Activated T-cell treated with anti-CD3 and anti-CD28 coated beads for 4 hours (primary cell): ENCODE results near the gene ADGRF4.

Experiments
- DNase-seq: peaks from one replicate; pipeline ENCODE4 v3.0.0-alpha.2; 2020

Gene ADGRF4

DNA sequence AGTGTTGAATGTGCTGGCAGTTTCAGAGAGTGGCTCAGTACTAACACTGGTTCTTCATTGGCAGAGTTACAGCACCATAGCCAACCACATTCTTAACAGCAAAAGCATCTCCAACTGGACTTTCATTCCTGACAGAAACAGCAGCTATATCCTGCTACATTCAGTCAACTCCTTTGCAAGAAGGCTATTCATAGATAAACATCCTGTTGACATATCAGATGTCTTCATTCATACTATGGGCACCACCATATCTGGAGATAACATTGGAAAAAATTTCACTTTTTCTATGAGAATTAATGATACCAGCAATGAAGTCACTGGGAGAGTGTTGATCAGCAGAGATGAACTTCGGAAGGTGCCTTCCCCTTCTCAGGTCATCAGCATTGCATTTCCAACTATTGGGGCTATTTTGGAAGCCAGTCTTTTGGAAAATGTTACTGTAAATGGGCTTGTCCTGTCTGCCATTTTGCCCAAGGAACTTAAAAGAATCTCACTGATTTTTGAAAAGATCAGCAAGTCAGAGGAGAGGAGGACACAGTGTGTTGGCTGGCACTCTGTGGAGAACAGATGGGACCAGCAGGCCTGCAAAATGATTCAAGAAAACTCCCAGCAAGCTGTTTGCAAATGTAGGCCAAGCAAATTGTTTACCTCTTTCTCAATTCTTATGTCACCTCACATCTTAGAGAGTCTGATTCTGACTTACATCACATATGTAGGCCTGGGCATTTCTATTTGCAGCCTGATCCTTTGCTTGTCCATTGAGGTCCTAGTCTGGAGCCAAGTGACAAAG is 17.0 kb upstream of the ADGRF4 start:
- DNase-seq: no peak

DNA sequence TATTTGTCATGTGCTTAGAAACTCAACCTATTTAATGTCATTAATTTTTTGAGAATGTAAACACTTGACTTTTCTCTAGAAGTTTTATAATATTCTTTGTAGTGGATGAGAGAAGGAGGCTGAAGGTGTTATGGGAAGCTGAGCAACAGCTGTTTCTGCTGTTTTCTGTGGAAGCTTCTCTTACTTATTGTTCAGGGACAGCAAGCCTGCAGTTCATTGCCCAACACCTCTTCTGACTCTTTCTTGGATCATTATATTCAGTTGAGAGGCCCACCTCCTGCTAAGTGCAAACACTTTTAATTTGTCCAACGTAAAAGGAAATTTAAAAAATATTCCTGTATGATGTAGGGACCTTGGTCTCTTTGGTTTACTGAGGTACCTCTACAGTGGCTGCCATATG is 12.0 kb upstream of the ADGRF4 start:
- DNase-seq: no peak

GRCh38 chr6:47687432-47687831 is 10.9 kb upstream of the ADGRF4 start:
- no peak for DNase-seq

DNA sequence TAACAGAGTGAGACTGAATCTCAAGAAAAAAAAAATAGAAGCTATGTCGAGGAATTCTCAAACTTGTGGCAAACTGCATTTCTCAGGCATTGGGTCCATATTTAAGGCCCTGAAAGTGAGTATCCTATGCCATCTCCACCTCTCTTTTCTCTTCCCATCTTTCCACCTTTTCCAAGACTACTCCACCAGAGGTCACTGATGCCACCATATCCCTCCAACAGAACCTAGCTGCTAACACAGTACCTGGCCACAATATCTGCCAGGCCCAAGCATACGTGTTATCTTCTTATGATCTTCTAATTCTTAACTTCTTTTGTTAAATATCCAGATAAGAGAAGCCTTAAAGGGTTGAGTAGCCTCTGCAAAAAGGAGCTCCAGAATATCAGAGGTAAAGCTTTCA is 8.2 kb upstream of the ADGRF4 start:
- no peak for DNase-seq

GRCh38 chr6:47690791-47691190 is 7.6 kb upstream of the ADGRF4 start:
- DNase-seq: no peak

GRCh38 chr6:47697925-47698324 is 455 bp upstream of the ADGRF4 start:
- no peak for DNase-seq

DNA sequence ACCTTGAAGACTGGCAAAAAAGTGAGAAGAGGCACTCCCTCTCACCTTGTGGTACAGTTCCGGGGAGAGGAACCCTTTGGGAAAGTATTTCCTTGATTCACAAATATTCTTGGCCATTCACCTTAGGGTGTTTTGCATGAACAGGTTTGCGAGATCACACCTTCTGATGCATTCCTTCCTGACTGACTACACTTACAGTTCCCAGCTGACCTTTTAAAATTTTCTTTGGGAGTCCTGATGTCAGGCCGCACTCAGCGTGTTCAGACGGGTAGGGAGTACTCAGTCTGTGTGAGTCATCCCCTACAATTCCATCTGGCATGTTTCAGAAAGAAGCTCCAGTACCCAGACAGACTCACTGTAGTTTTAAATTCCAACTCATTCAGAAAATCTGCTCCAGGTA is 1.7 kb downstream of the ADGRF4 start:
- no peak for DNase-seq

- DNase-seq: no peak
These were observed 2.2 kb downstream of the ADGRF4 start for GRCh38 chr6:47700596-47700995.

DNA sequence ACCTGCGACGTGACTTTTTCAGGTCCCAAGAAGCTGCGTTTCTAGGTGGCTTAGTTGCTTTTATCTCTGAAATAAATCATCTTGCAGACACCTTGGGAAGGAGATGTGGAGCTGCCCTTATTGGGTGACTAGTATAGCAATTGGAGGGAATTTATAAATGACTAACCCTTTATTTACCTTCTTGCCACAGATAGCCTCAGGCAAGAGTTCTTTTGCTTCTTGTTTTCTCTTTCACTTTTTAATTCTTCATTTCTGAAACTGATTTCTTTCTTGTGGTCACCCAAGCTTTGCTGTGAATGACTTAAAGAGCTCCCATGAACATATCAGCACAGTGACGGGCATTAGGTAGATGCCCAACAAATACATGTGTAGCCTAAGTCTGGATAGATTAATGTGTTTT is 3.0 kb downstream of the ADGRF4 start:
- no peak for DNase-seq

- DNase-seq: no peak
These were observed 10.8 kb downstream of the ADGRF4 start for GRCh38 chr6:47709160-47709559.

- DNase-seq: no peak
These were observed 11.9 kb downstream of the ADGRF4 start for GRCh38 chr6:47710295-47710694.

GRCh38 chr6:47713200-47713599 is 14.8 kb downstream of the ADGRF4 start:
- no peak for DNase-seq

DNA sequence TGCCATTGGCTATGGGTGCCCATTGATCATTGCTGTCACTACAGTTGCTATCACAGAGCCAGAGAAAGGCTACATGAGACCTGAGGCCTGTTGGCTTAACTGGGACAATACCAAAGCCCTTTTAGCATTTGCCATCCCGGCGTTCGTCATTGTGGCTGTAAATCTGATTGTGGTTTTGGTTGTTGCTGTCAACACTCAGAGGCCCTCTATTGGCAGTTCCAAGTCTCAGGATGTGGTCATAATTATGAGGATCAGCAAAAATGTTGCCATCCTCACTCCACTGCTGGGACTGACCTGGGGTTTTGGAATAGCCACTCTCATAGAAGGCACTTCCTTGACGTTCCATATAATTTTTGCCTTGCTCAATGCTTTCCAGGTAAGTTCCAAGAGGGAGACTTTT is 16.4 kb downstream of the ADGRF4 start:
- DNase-seq: no peak

GRCh38 chr6:47715782-47716181 is 17.4 kb downstream of the ADGRF4 start:
- DNase-seq: no peak

GRCh38 chr6:47716207-47716606 is 17.8 kb downstream of the ADGRF4 start:
- no peak for DNase-seq

- no peak for DNase-seq
These were observed 20.2 kb downstream of the ADGRF4 start for GRCh38 chr6:47718571-47718970.

- DNase-seq: no peak
These were observed 22.8 kb downstream of the ADGRF4 start for GRCh38 chr6:47721189-47721588.

GRCh38 chr6:47722194-47722593 is 23.8 kb downstream of the ADGRF4 start:
- no peak for DNase-seq

GRCh38 chr6:47724300-47724699 is 25.9 kb downstream of the ADGRF4 start:
- no peak for DNase-seq

DNA sequence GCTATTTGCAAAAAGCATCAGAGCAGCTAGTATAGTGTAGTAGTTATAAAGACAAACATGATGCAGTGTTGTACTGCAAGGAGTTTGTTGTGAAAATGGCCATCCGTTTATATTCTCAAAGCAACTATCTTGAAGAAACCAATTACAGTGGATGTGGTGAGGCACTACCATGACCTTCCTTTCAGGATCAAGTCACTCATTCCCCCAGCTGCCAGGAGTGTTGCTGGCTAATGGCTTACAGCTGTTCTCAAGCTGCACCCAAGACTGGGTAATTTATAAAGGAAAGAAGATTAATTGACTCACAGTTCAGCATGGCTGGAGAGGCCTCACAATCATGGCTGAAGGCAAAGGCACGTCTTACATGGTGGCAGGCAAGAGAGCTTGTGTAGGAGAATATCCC is 29.0 kb downstream of the ADGRF4 start:
- no peak for DNase-seq

DNA sequence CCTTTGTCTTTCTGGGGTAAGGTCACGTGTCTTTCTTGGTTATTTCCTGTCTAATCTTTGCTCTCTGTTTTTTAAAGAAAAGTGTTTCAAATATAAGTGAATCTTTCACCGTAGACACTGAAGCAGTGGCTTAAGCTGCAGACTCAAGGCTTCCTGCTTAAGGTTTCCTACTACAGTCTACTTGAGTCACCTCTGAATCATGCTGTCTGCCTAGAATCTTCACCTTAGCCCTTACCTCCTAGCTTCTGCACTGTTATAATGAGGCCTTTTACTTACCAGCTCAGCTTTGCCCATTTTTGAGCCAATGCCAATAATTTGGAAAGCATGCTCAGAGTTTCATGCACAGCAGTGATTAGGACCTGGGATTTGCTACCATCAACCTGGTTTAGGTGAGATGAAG is 30.6 kb downstream of the ADGRF4 start:
- DNase-seq: no peak

- no peak for DNase-seq
These were observed 31.1 kb downstream of the ADGRF4 start for GRCh38 chr6:47729457-47729856.

GRCh38 chr6:47733879-47734558 is 35.6 kb downstream of the ADGRF4 start:
- no peak for DNase-seq

- no peak for DNase-seq
These were observed 36.6 kb downstream of the ADGRF4 start for GRCh38 chr6:47734831-47735481.
